HL-60 (cell line): ENCODE measurements around the gene ZNF862.

Experiments used
- CTCF ChIP-seq: IDR thresholded peaks from one replicate; pipeline ENCODE4 v1.5.1; 2011; ENCODE audit warnings: low read length, control low read depth, inconsistent platforms; ENCODE audit not compliant: insufficient read depth
- POLR2AphosphoS5 ChIP-seq: IDR thresholded peaks from 2 replicates; pipeline ENCODE4 v1.6.1; 2012; ENCODE audit warnings: low read depth
- REST ChIP-seq: IDR thresholded peaks from 2 replicates; pipeline ENCODE4 v1.6.1; 2012; ENCODE audit warnings: low read depth; ENCODE audit not compliant: insufficient replicate concordance
- SPI1 ChIP-seq: IDR thresholded peaks from 2 replicates; pipeline ENCODE4 v1.6.1; 2012; ENCODE audit warnings: low read depth, mild to moderate bottlenecking, borderline replicate concordance

- TF ChIP-seq CTCF (no peak), REST (no peak), POLR2AphosphoS5 (no peak), SPI1 (no peak)
Measured at GRCh38 chr7:149790754-149791360, 47.3 kb upstream of the ZNF862 start.
